HG03342 (cell line): ENCODE measurements around the gene SAE1.

ENCODE experiments used
- ATAC-seq: cut with Tn5 transposase; IDR thresholded peaks from one replicate; pipeline ENCODE4 v1.9.1; 2021; ENCODE audit warnings: mild to moderate bottlenecking, moderate library complexity; ENCODE audit not compliant: unreplicated experiment

SAE1 gene

GRCh38 chr19:47209319-47210179, 78.9 kb downstream of the SAE1 start:
- ATAC-seq: no peak

GRCh38 chr19:47210180-47210490, 79.5 kb downstream of the SAE1 start:
- ATAC-seq: no peak

GRCh38 chr19:47210689-47211316, 80.2 kb downstream of the SAE1 start:
- ATAC-seq: no peak

- no peak for ATAC-seq
Observed at GRCh38 chr19:47215581-47215980, 84.9 kb downstream of the SAE1 start.

GRCh38 chr19:47221080-47221841, 90.6 kb downstream of the SAE1 start:
- no peak for ATAC-seq

GRCh38 chr19:47221890-47222289, 91.3 kb downstream of the SAE1 start:
- ATAC-seq: no peak

- ATAC-seq: peak; percentile 39
Observed at GRCh38 chr19:47225746-47226425, 95.3 kb downstream of the SAE1 start.

GRCh38 chr19:47226426-47227351, 96.1 kb downstream of the SAE1 start:
- ATAC-seq: peak; percentile 24

GRCh38 chr19:47227352-47228167, 96.9 kb downstream of the SAE1 start:
- no peak for ATAC-seq

- no peak for ATAC-seq
Observed at GRCh38 chr19:47228168-47228936, 97.7 kb downstream of the SAE1 start.

GRCh38 chr19:47228937-47229675, 98.5 kb downstream of the SAE1 start:
- ATAC-seq: no peak

- no peak for ATAC-seq
Observed at GRCh38 chr19:47229676-47230053, 99.0 kb downstream of the SAE1 start.

- no peak for ATAC-seq
Observed at GRCh38 chr19:47230054-47230920, 99.7 kb downstream of the SAE1 start.

GRCh38 chr19:47230921-47231214, 100.2 kb downstream of the SAE1 start, which contains the start of gene BBC3:
BBC3 (minus strand) TSS chr19:47231199; CDS start chr19:47228431, 2,768 bp downstream.
- ATAC-seq: no peak

- no peak for ATAC-seq
Observed at GRCh38 chr19:47231215-47232054, 100.8 kb downstream of the SAE1 start.
